Left ventricle myocardium inferior (tissue), 1 donor: ENCODE measurements around the gene CWC27. TPM values are rescaled to one million over a fixed set of nuclear protein-coding genes. Genes with fewer than 3 reads are reported as not detected.
"Not testable (repeated sequence)": the region's sequence is repeated elsewhere in the genome, so short reads cannot be mapped to it uniquely, and the experiment has no call there.

Source experiments
- DNase-seq: peaks from one replicate; pipeline ENCODE4 v3.0.0-alpha.2; 2020
- H3K27ac ChIP-seq: fragments of 200-600 bp; replicated peaks from 2 replicates; pipeline ENCODE4 v1.8.0; 2021
- H3K27me3 ChIP-seq: fragments of 200-600 bp; 2 replicates; pipeline ENCODE4 v1.8.0; 2021; ENCODE audit warnings: low read depth
- H3K36me3 ChIP-seq: fragments of 200-600 bp; 2 replicates; pipeline ENCODE4 v1.8.0; 2021
- H3K4me1 ChIP-seq: fragments of 200-600 bp; 2 replicates; pipeline ENCODE4 v1.8.0; 2021
- H3K4me3 ChIP-seq: fragments of 200-600 bp; 2 replicates; pipeline ENCODE4 v1.8.0; 2021; ENCODE audit warnings: mild to moderate bottlenecking, moderate library complexity
- H3K9me3 ChIP-seq: fragments of 200-600 bp; replicated peaks from 2 replicates; pipeline ENCODE4 v1.8.0; 2021
- CTCF ChIP-seq: fragments of 200-600 bp; IDR thresholded peaks from 2 replicates; pipeline ENCODE4 v1.8.0; 2021; ENCODE audit warnings: antibody characterized with exemption, mild to moderate bottlenecking, borderline replicate concordance
- intact Hi-C: fragments of 100-400 bp; cut with micrococcal nuclease; formaldehyde crosslinking; loops from one replicate; pipeline ENCODE4 v1.11.0; 2022
- total RNA-seq: library from RNA; stranded (reverse); fragmentation: NEBNext Ultra II Directional; extraction: Animal tissue kit (Norgen Biotek cat#: 25700); gene quantifications from one replicate; pipeline ENCODE4 v1.2.1, GENCODE V29; 2021
- donor health status: DM: no; HTN: yes; CAD: no; lungs with severe emphysema.

The CWC27 gene
- total RNA-seq, 1 donor from 2014 or later, result 26.7 TPM

GRCh38 chr5:64827703-64828102 lies 59.0 kb downstream of the CWC27 start:
- peaks cover 3% of the 10 kb centered on the region for H3K9me3 ChIP-seq
- intact Hi-C loops, result no loop called here
- peaks cover 18% of the 10 kb centered on the region for H3K4me1 ChIP-seq
- no peak for TF ChIP-seq CTCF
- H3K27ac ChIP-seq, result no peak overlapping the region
- H3K27me3 ChIP-seq, result no peaks in the 10 kb centered on the region
- H3K4me3 ChIP-seq, result no peak overlapping the region
- H3K36me3 ChIP-seq, result peaks cover 6% of the 10 kb centered on the region
- DNase-seq, result no peak

GRCh38 chr5:64830650-64831049 lies 61.9 kb downstream of the CWC27 start:
- intact Hi-C loops, result not testable (repeated sequence)

GRCh38 chr5:64831996-64832395 lies 63.3 kb downstream of the CWC27 start:
- Histone ChIP-seq H3K9me3 (peaks cover 3% of the 10 kb centered on the region), H3K27me3 (no peaks in the 10 kb centered on the region), H3K36me3 (peaks cover 6% of the 10 kb centered on the region), H3K4me1 (peaks cover 38% of the 10 kb centered on the region), H3K4me3 (no peak overlapping the region), H3K27ac (no peak overlapping the region)
- intact Hi-C loops, result no loop called here
- DNase-seq, result no peak
- TF ChIP-seq CTCF, result no peak

More at GRCh38 chr5:64830650-64831049, 61.9 kb downstream of the CWC27 start:
- not testable (repeated sequence) for H3K27ac ChIP-seq, H3K4me3 ChIP-seq, H3K9me3 ChIP-seq, H3K27me3 ChIP-seq, H3K36me3 ChIP-seq, DNase-seq
- peaks cover 24% of the 10 kb centered on the region for H3K4me1 ChIP-seq

- Histone ChIP-seq H3K27ac (peak overlapping the region; percentile 66), H3K9me3 (peaks cover 3% of the 10 kb centered on the region), H3K27me3 (no peaks in the 10 kb centered on the region), H3K4me3 (no peak overlapping the region), H3K36me3 (no peaks in the 10 kb centered on the region), H3K4me1 (peaks cover 49% of the 10 kb centered on the region)
- intact Hi-C loops, result no loop called here
- DNase-seq, result no peak
- TF ChIP-seq CTCF, result no peak
These were observed 65.3 kb downstream of the CWC27 start for GRCh38 chr5:64834037-64834436.

- Histone ChIP-seq H3K4me3 (no peak overlapping the region), H3K9me3 (peaks cover 3% of the 10 kb centered on the region), H3K27ac (peak overlapping the region; percentile 66), H3K27me3 (no peaks in the 10 kb centered on the region), H3K36me3 (no peaks in the 10 kb centered on the region), H3K4me1 (peaks cover 53% of the 10 kb centered on the region)
- no peak for DNase-seq
- TF ChIP-seq CTCF, result no peak
- intact Hi-C loops, result no loop called here
These were observed 65.9 kb downstream of the CWC27 start for GRCh38 chr5:64834611-64835010.

GRCh38 chr5:64835266-64835665 lies 66.5 kb downstream of the CWC27 start:
- H3K27ac ChIP-seq, result peak overlapping the region; percentile 66

More at GRCh38 chr5:64835266-64835665, 66.5 kb downstream of the CWC27 start:
- intact Hi-C loops, result no loop called here
- H3K36me3 ChIP-seq, result no peaks in the 10 kb centered on the region
- TF ChIP-seq CTCF, result no peak
- H3K27me3 ChIP-seq, result no peaks in the 10 kb centered on the region
- DNase-seq, result no peak
- H3K4me3 ChIP-seq, result no peak overlapping the region
- peaks cover 3% of the 10 kb centered on the region for H3K9me3 ChIP-seq
- peaks cover 53% of the 10 kb centered on the region for H3K4me1 ChIP-seq
